ENCODE results near the gene KIF26B. TPM values are rescaled to one million over a fixed set of nuclear protein-coding genes. Genes with fewer than 3 reads are reported as not detected.

Gene KIF26B
- total RNA-seq, 2 experiments from 2014 or later, result 0.60 to 0.84 TPM

DNA sequence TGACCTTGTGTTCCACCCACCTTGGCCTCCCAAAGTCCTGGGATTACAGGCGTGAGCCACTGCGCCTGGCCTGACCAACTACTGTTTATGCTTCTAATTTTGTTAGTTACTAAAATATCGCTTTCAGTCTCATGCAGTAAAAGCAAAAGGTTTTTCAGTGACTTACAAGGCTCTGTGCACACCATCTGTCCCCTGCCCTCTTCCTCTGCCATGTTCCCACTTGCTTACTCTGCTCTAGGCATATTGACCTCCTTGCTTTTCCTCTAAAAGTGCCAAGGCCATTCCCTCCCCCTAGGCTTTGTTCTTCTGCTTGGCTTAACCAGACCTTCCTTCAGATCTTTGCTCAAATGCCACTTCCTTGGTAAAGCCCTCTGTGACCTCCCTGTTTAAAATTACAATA is 276.9 kb downstream of the KIF26B start:
- Mint-ChIP-seq H3K4me1 (no peaks in the 10 kb centered on the region), H3K27ac (no peak overlapping the region)

DNA sequence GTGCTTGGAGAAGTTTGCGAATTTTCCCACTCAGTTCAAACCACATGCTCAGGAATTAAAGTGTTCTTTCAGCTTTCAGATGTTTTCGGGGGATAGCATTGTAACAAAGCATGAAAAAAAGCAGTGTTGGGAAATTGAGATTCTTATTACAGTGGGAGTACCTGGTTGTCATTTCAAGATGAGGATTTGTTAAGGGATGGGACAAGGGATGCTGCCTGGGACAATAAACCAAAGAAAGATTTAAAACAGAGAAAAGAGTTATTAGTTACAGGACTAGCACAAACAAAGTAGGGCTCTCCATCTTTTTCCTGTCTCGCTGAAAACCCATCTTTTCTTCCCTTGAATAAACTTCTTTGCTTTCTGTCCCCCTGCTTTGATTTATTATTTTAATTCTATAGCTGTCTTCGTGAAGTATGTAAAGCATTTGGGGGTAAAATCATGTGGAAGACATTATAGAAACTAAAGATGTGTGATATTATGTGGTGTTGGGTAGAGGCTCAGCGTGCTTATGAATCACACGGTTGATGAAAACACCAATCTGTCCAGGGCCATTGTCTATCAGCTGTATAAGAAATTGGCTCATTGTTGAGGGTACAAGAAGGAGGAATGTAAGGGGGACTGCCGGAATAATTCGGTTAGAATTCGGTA is 277.6 kb downstream of the KIF26B start:
- Mint-ChIP-seq H3K4me3 (no peak overlapping the region), H3K36me3 (no peaks in the 10 kb centered on the region), H3K9me3 (no peaks in the 10 kb centered on the region), H3K27me3 (peaks cover 20% of the 10 kb centered on the region), H3K4me1 (no peaks in the 10 kb centered on the region), H3K27ac (no peak overlapping the region)
- no peak for DNase-seq

More for the DNA sequence above, 276.9 kb downstream of the KIF26B start:
- peaks cover 16% of the 10 kb centered on the region for H3K27me3 Mint-ChIP-seq
- no peaks in the 10 kb centered on the region for H3K9me3 Mint-ChIP-seq
- no peaks in the 10 kb centered on the region for H3K36me3 Mint-ChIP-seq
- H3K4me3 Mint-ChIP-seq, result no peak overlapping the region
- no peak for DNase-seq

DNA sequence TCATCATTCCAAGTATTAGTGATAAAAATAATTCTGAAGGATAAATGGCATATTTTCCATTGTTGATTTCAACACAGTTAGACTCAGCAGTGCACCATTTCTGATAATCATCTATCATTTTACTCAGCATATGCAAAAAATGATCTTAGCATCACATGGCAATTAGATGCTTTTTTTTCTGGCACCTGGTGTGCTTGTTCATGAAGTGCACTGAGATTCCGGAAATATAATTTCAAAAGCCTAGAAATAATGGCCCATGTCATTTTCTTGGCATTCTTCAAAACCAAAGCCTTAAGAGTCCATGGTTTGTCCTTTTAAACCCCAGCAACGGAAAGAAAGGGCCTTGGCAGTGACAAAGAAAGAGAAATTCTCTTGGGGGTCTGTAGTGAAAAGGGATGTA is 278.8 kb downstream of the KIF26B start:
- no peaks in the 10 kb centered on the region for H3K9me3 Mint-ChIP-seq
- DNase-seq, result no peak
- no peaks in the 10 kb centered on the region for H3K4me1 Mint-ChIP-seq
- peaks cover 20% of the 10 kb centered on the region for H3K27me3 Mint-ChIP-seq
- H3K36me3 Mint-ChIP-seq, result no peaks in the 10 kb centered on the region
- H3K4me3 Mint-ChIP-seq, result no peak overlapping the region
- H3K27ac Mint-ChIP-seq, result no peak overlapping the region

DNA sequence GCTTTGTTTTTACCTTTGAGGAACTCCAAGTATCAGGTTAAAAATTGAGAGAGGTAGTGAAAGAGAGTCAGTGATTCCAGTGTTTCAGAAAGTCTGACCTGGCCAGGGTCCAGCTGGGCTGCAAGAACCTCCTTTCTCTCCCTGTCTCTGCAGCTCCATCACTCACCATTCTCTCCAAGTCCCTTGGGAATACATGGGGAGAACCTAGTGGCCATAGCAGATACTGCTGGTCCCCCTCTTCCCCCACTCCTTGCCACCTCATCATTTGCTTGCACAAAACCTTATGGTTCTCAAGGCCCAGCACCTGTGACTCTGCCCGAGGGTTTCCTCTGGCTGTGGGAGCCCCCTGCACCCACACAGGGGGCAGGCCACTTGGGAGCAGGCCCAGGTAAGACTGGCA is 279.5 kb downstream of the KIF26B start:
- H3K4me3 Mint-ChIP-seq, result no peak overlapping the region
- no peaks in the 10 kb centered on the region for H3K36me3 Mint-ChIP-seq
- no peaks in the 10 kb centered on the region for H3K4me1 Mint-ChIP-seq
- DNase-seq, result no peak
- H3K9me3 Mint-ChIP-seq, result no peaks in the 10 kb centered on the region
- H3K27ac Mint-ChIP-seq, result no peak overlapping the region
- peaks cover 24% of the 10 kb centered on the region for H3K27me3 Mint-ChIP-seq

DNA sequence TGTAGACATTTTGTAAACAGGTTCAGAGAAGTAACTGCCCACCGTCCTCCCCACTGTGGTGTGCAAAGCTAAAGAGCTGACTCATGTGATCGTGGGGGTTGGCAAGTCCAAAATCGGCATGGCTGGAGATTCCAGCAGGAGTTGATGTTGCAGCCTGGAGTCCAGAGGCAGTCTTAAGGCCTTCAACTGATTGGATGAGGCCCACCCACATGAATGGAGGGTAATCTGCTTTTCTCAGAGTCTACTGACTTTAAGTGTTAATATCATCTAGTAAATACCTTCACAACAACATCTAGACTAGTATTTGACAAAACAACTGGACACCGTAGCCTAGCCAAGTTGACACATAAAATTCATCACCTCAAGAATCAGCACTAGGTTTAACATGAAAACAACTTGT is 281.6 kb downstream of the KIF26B start:
- peaks cover 1% of the 10 kb centered on the region for H3K4me1 Mint-ChIP-seq
- no peak overlapping the region for H3K4me3 Mint-ChIP-seq
- no peaks in the 10 kb centered on the region for H3K36me3 Mint-ChIP-seq
- H3K9me3 Mint-ChIP-seq, result no peaks in the 10 kb centered on the region
- H3K27me3 Mint-ChIP-seq, result peaks cover 41% of the 10 kb centered on the region
- no peak for DNase-seq
- H3K27ac Mint-ChIP-seq, result no peak overlapping the region

DNA sequence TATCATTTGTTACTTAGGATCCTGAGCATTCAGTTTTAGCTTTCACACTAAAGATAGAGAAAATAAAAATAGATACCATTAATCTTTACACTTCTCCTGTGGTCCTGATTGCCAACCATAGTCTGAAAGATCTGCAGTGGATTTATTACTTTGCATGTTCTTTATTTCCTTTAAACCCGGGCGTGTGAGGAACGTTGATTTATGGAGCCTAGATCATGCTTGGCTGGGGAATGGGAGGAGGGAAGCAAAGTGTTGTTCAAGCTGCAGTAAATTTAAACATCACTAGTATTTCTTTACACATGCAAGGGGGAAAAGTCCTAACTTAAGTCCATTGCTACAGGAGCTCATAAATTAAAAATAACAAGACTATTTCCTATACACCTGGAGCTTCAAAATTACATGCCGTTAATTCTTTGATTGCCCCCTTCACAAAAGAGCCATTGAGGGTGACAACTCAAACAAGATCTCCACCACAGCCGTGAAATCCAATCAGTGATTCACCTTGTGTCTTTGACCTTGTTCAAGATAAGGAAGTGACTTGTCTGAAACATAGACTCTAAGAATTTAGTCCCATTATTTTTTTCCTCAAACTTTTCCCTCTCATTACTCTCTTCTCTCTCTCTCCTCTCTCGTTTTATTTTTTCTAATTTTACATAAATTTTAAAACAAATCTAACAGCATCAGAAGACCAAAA is 282.7 kb downstream of the KIF26B start:
- DNase-seq, result no peak
- Mint-ChIP-seq H3K4me1 (peaks cover 6% of the 10 kb centered on the region), H3K36me3 (no peaks in the 10 kb centered on the region), H3K4me3 (no peak overlapping the region), H3K9me3 (no peaks in the 10 kb centered on the region), H3K27me3 (peaks cover 47% of the 10 kb centered on the region), H3K27ac (no peak overlapping the region)

DNA sequence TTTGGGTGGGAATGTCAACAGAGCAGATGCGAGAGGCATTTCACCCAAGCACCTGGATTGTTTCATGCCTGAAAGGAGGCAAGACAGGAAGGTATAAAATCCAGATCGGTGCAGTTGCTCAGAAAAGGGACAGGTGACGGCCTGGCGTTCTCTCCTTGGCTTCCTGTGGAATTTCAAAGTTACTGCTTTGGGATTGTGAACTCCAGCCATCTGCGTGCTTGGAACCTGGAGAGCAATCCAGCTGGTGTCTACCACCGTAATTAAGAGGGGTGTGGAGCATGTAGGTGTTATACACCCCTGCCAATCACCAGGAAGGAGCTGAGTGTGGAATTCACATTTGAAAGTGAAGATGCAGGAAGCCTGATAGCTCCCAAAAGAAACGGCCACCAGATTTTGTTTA is 286.1 kb downstream of the KIF26B start:
- Mint-ChIP-seq H3K27me3 (peaks cover 41% of the 10 kb centered on the region), H3K4me3 (no peak overlapping the region), H3K27ac (no peak overlapping the region), H3K4me1 (peaks cover 6% of the 10 kb centered on the region), H3K36me3 (no peaks in the 10 kb centered on the region), H3K9me3 (peaks cover 2% of the 10 kb centered on the region)
- no peak for DNase-seq

DNA sequence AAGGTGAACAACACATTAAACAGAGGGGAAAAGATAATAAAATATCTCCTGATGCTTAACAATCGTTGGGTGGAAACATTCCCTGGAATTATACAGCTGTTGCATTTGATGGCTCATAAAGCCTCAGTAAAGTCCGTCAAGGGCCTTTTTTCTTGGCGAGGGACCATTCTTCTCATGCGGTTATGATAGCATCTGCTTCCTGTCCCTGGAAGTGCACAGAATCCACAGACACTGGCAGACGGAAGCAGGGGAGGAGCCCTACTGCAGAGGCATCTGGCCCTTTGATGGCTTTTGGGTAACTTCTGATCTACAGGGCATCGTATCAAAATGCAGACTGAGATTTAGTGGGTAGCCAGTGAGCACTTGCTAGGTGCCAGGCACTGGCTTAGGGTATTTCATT is 286.9 kb downstream of the KIF26B start:
- Mint-ChIP-seq H3K27ac (no peak overlapping the region), H3K9me3 (peaks cover 2% of the 10 kb centered on the region), H3K27me3 (peaks cover 36% of the 10 kb centered on the region), H3K36me3 (no peaks in the 10 kb centered on the region), H3K4me1 (peaks cover 6% of the 10 kb centered on the region), H3K4me3 (no peak overlapping the region)
- DNase-seq, result no peak

DNA sequence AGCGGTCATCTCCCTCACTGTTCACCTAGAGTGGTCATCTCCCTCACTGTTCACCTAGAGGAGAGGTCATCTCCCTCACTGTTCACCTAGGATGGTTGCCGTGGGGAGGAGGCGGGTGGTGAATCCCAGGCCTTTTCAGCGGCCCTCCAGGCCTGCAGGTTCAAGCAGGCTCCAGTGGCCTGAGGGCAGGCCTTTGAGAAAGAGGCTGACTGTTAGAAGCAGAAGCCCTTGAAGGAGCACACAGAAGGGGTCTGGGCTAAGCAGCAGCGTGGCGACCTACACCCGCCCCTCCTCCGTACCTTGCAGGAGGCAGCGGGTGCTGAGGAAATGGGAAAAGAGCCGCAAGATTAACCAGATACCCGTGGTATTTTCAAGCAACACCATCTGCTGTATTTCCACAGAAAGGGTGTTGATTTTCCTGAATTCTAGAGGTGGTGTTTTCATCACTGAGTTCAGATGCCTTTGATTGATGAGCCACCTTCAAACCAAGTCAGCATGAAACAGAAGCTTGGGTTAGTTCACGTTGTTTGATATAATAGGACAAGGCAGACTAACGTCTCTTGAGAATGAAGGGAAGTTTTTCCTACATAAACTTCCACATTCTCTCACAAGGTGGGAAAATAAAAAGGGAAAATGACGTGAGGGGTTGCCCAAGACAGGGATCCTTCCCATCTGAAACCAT is 289.5 kb downstream of the KIF26B start:
- Mint-ChIP-seq H3K4me1 (peaks cover 6% of the 10 kb centered on the region), H3K27ac (no peak overlapping the region), H3K36me3 (no peaks in the 10 kb centered on the region), H3K27me3 (peaks cover 27% of the 10 kb centered on the region), H3K4me3 (no peak overlapping the region), H3K9me3 (peaks cover 4% of the 10 kb centered on the region)
- DNase-seq, result no peak

DNA sequence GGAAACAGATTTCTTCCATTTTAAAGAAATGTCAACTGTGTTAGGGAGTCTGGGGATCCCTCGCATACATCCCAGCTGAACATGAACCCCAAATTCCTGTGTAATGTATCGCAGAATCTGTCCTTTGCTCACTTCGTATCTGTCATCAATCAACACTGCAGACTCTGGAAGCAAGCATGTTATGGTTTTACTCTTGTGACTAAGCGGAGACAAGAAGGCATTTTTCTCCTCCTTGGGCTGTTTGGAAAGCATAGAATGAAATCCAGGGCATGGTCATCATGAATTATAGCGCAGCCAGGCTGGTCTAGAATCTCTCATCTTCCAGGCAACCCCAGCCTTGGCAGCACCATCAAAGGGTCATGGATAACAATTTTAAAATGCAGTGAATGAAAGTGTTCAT is 290.2 kb downstream of the KIF26B start:
- peaks cover 4% of the 10 kb centered on the region for H3K9me3 Mint-ChIP-seq
- H3K4me3 Mint-ChIP-seq, result no peak overlapping the region
- H3K4me1 Mint-ChIP-seq, result peaks cover 6% of the 10 kb centered on the region
- H3K27ac Mint-ChIP-seq, result no peak overlapping the region
- DNase-seq, result no peak
- H3K36me3 Mint-ChIP-seq, result no peaks in the 10 kb centered on the region
- peaks cover 22% of the 10 kb centered on the region for H3K27me3 Mint-ChIP-seq

DNA sequence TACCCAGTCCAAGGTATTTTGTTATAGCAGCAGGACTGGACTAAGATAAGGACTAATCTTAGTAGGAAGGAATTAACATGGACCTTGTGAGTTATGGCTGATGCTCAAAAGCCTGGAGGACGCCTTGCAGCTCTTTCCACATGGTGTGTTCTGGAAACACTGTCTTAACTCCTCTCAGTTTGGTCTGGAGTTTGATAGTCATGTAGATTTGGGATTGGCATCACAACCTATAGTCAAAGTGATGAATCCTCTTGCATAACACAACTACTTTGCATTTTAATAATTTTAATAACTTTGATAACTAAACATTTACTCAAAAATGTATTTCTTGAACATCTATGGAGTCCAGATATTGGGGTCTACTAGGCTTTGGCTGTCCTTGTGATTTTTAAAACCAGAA is 293.7 kb downstream of the KIF26B start:
- Mint-ChIP-seq H3K4me3 (no peak overlapping the region), H3K27me3 (no peaks in the 10 kb centered on the region), H3K4me1 (no peaks in the 10 kb centered on the region), H3K36me3 (no peaks in the 10 kb centered on the region), H3K27ac (no peak overlapping the region), H3K9me3 (peaks cover 4% of the 10 kb centered on the region)
- no peak for DNase-seq

DNA sequence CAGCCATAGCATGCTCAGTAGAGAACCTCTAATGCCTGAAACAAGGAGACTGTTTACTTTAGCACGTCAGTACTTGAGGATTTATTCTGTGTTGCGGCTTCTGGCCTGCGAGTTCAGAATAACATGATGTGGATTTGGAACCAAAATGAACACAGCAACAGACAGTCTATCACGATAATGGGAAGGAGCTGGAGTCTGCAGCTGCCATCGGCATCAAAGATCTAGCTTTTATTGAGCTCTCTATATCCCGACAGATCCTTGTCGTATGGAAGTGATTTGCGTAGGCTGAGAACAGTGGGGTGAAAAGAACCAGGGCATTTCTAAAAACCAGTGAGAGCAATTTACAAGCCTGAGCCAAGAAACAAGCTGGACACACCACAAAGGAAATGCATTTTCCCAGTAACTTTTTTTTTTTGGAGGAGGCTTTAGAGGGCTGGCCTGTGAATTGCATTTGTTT is 294.2 kb downstream of the KIF26B start:
- Mint-ChIP-seq H3K36me3 (no peaks in the 10 kb centered on the region), H3K9me3 (peaks cover 4% of the 10 kb centered on the region), H3K4me3 (no peak overlapping the region), H3K27me3 (no peaks in the 10 kb centered on the region), H3K4me1 (no peaks in the 10 kb centered on the region), H3K27ac (no peak overlapping the region)
- DNase-seq, result no peak

DNA sequence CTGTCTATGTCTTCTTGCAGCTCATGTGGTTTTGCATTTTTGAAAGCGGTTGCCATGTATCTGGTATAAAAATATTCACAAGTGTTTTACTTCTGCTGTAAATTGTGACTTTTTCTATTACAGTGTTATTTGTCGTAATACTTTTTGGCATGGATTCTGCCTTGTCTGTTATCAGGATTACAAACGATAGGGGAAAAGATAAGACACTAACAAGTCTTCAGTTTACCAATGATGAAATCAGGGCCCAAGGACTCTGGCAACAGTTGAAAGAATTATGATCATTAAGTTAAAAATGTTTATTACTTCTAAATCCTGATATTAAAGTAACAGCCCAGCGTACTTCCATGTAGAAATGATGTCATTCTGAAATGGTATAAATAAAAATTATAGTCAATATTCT is 298.8 kb downstream of the KIF26B start:
- Mint-ChIP-seq H3K9me3 (no peaks in the 10 kb centered on the region), H3K27me3 (no peaks in the 10 kb centered on the region), H3K36me3 (no peaks in the 10 kb centered on the region), H3K4me3 (no peak overlapping the region), H3K4me1 (no peaks in the 10 kb centered on the region), H3K27ac (no peak overlapping the region)
- DNase-seq, result no peak

DNA sequence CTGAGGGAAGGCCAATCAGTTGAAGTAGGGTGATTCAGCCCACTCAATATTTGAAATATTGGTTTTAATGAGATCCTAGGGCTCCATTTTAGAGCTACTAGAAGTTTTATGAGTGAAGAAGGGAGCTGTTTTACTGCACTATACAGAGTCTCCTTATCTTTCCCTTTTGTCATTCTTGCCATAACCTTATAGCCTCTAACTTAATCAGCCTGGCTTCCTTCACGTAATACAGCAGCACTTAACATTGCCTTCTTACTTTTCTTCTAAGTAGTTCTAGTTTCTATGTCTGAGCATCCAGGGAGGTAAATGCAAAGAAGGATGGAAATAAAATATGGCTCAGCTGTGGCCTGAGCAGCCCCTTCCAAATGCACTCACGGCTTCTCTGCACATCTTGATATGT is 299.3 kb downstream of the KIF26B start:
- Mint-ChIP-seq H3K9me3 (no peaks in the 10 kb centered on the region), H3K27ac (no peak overlapping the region), H3K36me3 (no peaks in the 10 kb centered on the region), H3K27me3 (no peaks in the 10 kb centered on the region), H3K4me1 (no peaks in the 10 kb centered on the region), H3K4me3 (no peak overlapping the region)
- no peak for DNase-seq

DNA sequence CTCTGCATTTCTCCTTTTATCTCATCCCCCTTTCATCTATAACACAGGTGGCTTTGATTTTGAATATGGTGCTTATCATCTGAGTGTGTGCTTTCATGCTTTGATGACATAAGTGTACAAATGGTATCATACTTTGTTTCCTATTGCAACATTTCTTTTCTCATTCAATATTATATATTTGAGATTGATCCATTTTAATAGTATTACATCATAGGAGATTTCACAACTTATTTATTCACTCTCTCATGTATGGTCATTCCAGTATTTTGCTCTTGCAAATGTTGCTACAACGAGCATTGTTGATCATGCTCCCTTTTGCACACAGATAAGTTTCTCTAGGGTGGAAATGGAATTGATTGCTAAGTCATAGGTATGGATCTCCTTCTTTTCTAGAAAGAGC is 302.8 kb downstream of the KIF26B start:
- H3K36me3 Mint-ChIP-seq, result no peaks in the 10 kb centered on the region
- H3K4me1 Mint-ChIP-seq, result no peaks in the 10 kb centered on the region
- H3K4me3 Mint-ChIP-seq, result no peak overlapping the region
- DNase-seq, result no peak
- H3K9me3 Mint-ChIP-seq, result no peaks in the 10 kb centered on the region
- H3K27me3 Mint-ChIP-seq, result peaks cover 4% of the 10 kb centered on the region
- no peak overlapping the region for H3K27ac Mint-ChIP-seq

DNA sequence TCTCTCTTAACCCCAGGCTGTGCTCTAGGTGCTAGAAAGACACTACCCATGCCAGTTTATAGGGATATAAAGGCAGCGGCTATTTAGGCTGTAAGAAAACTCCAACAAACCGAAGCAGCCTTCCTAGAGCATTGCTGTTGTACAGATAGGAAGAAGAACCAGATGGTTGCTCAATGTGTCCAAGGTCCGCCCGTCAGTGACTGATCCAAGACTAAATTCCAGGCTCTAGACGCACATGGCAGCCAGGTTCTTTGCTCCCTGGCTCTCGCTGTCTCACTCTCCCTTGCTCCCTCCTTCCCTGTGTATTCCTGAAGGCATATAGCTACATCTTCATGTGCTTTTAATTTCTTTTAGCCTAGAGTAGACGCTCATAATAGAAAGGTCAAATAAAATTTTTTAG is 303.4 kb downstream of the KIF26B start:
- H3K4me3 Mint-ChIP-seq, result no peak overlapping the region

More for the DNA sequence above, 303.4 kb downstream of the KIF26B start:
- no peak overlapping the region for H3K27ac Mint-ChIP-seq
- no peak for DNase-seq
- H3K4me1 Mint-ChIP-seq, result no peaks in the 10 kb centered on the region
- H3K36me3 Mint-ChIP-seq, result no peaks in the 10 kb centered on the region
- H3K27me3 Mint-ChIP-seq, result peaks cover 4% of the 10 kb centered on the region
- no peaks in the 10 kb centered on the region for H3K9me3 Mint-ChIP-seq
